IMR-90 (cell line): Measurements from ENCODE around the gene RPE. TPM values are rescaled to one million over a fixed set of nuclear protein-coding genes. Genes with fewer than 3 reads are reported as not detected.
A peak's percentile ranks its signal among the peaks of the same experiment; 100 is the strongest.

Experiments used
- ATAC-seq: fragments of 200-7000 bp; cut with Tn5 transposase; 2 replicates; pipeline ENCODE4 v1.9.1; 2020; ENCODE audit warnings: low read depth, mild to moderate bottlenecking, moderate library complexity
- BruUV-seq: library from RNA; stranded (reverse); fragments of 400-500 nt; replicated peaks from 2 replicates; lab custom pipeline; 2021; lab: Mats Ljungman, UMichigan
- CTCF ChIA-PET: fragments of 300-600 bp; formaldehyde crosslinking; extraction: SDS; loops from one replicate; lab custom pipeline; 2021; ENCODE audit warnings: antibody characterized with exemption; lab: Yijun Ruan, JAX
- POLR2A ChIA-PET: fragments of 300-600 bp; sonication (Branson Sonifier 250); formaldehyde crosslinking; loops from one replicate; lab custom pipeline; 2022; ENCODE audit warnings: antibody characterized with exemption; ENCODE audit not compliant: unreplicated experiment; lab: Charles Lee
- DNase-seq: peaks from one replicate; pipeline ENCODE4 v3.0.0; 2013
- H2AFZ ChIP-seq: replicated peaks from 2 replicates; pipeline ENCODE3; 2013; ENCODE audit warnings: low read length, mild to moderate bottlenecking; ENCODE audit not compliant: poor library complexity
- H2AK5ac ChIP-seq: 2 replicates; pipeline ENCODE4 v1.6.1; 2013; ENCODE audit warnings: low read depth, low read length, inconsistent platforms
- H2AK9ac ChIP-seq: replicated peaks from 2 replicates; pipeline ENCODE3; 2013; ENCODE audit warnings: mild to moderate bottlenecking, low read depth, low read length, moderate library complexity; ENCODE audit not compliant: poor library complexity
- H2BK120ac ChIP-seq: 2 replicates; pipeline ENCODE4 v1.6.1; 2013; ENCODE audit warnings: low read depth, low read length, inconsistent platforms
- H2BK15ac ChIP-seq: 3 replicates; pipeline ENCODE4 v1.6.1; 2013; ENCODE audit warnings: low read depth, low read length, inconsistent platforms
- H2BK20ac ChIP-seq: 2 replicates; pipeline ENCODE4 v1.6.1; 2013; ENCODE audit warnings: low read depth, mild to moderate bottlenecking, inconsistent platforms, low read length, moderate library complexity
- H2BK5ac ChIP-seq: 2 replicates; pipeline ENCODE4 v1.6.1; 2013; ENCODE audit warnings: mild to moderate bottlenecking, low read depth, low read length, inconsistent platforms; ENCODE audit not compliant: poor library complexity, severe bottlenecking
- H3K14ac ChIP-seq: replicated peaks from 2 replicates; pipeline ENCODE4 v1.6.1; 2013; ENCODE audit warnings: low read depth, low read length, inconsistent platforms
- H3K18ac ChIP-seq: 2 replicates; pipeline ENCODE4 v1.6.1; 2013; ENCODE audit warnings: low read depth, low read length, control low read depth
- H3K23ac ChIP-seq: 2 replicates; pipeline ENCODE4 v1.6.1; 2013; ENCODE audit warnings: low read depth, low read length, inconsistent platforms
- H3K27ac ChIP-seq: 2 replicates; pipeline ENCODE4 v1.5.1; 2013; ENCODE audit warnings: mild to moderate bottlenecking, control low read depth, low read length; ENCODE audit not compliant: insufficient read depth
- H3K27me3 ChIP-seq: 2 replicates; pipeline ENCODE4 v1.6.1; 2013; ENCODE audit warnings: low read length; ENCODE audit not compliant: control insufficient read depth, insufficient read depth
- H3K36me3 ChIP-seq: 2 replicates; pipeline ENCODE4 v1.6.1; 2013; ENCODE audit warnings: low read length, mixed read lengths; ENCODE audit not compliant: control insufficient read depth, insufficient read depth
- H3K4ac ChIP-seq: 2 replicates; pipeline ENCODE4 v1.6.1; 2013; ENCODE audit warnings: low read depth, low read length, inconsistent platforms
- H3K4me1 ChIP-seq: 2 replicates; pipeline ENCODE4 v1.6.1; 2013; ENCODE audit warnings: low read length, mixed read lengths; ENCODE audit not compliant: control insufficient read depth, insufficient read depth
- H3K4me2 ChIP-seq: 2 replicates; pipeline ENCODE4 v1.6.1; 2013; ENCODE audit warnings: low read depth, mild to moderate bottlenecking, control low read depth, low read length, moderate library complexity
- H3K4me3 ChIP-seq: 2 replicates; pipeline ENCODE4 v1.5.1; 2013; ENCODE audit warnings: low read depth, mild to moderate bottlenecking, control low read depth, low read length, moderate library complexity; ENCODE audit not compliant: insufficient read depth
- H3K56ac ChIP-seq: 2 replicates; pipeline ENCODE4 v1.6.1; 2013; ENCODE audit warnings: low read length, inconsistent platforms; ENCODE audit not compliant: insufficient read depth; ENCODE audit errors: extremely low read depth
- H3K79me1 ChIP-seq, 2 experiments: 2 replicates each; pipeline ENCODE4 v1.6.1; 2013; ENCODE audit warnings: low read length in 2 of 2, inconsistent platforms in 1 of 2, low read depth in 1 of 2
- H3K9ac ChIP-seq: 2 replicates; pipeline ENCODE4 v1.6.1; 2013; ENCODE audit warnings: low read depth, low read length, control low read depth
- H3K9me1 ChIP-seq: 2 replicates; pipeline ENCODE4 v1.6.1; 2013; ENCODE audit warnings: low read length, inconsistent platforms; ENCODE audit not compliant: insufficient read depth
- H3K9me3 ChIP-seq: 2 replicates; pipeline ENCODE4 v1.6.1; 2013; ENCODE audit warnings: low read length; ENCODE audit not compliant: control insufficient read depth, insufficient read depth
- H4K20me1 ChIP-seq: 2 replicates; pipeline ENCODE4 v1.6.1; 2013; ENCODE audit warnings: low read length, inconsistent platforms; ENCODE audit not compliant: insufficient read depth
- H4K5ac ChIP-seq: 2 replicates; pipeline ENCODE4 v1.6.1; 2013; ENCODE audit warnings: mild to moderate bottlenecking, low read depth, low read length, control low read depth
- H4K8ac ChIP-seq, 2 experiments: 2 replicates each; pipeline ENCODE4 v1.6.1; 2013; ENCODE audit warnings: low read depth in 2 of 2, low read length in 2 of 2, control low read depth in 1 of 2, inconsistent platforms in 1 of 2
- H4K91ac ChIP-seq: 2 replicates; pipeline ENCODE4 v1.6.1; 2013; ENCODE audit warnings: low read depth, low read length, inconsistent platforms; ENCODE audit not compliant: insufficient read depth
- BHLHE40 ChIP-seq: fragments of 150-350 bp; IDR thresholded peaks from 2 replicates; pipeline ENCODE4 v1.6.1; 2016; ENCODE audit warnings: mild to moderate bottlenecking, low read depth, low read length
- CEBPB ChIP-seq: IDR thresholded peaks from 2 replicates; pipeline ENCODE4 v1.6.1; 2012; ENCODE audit warnings: low read depth, low read length, improper control_type of control experiment
- CHD1 ChIP-seq: IDR thresholded peaks from 2 replicates; pipeline ENCODE4 v1.6.1; 2012; ENCODE audit warnings: low read depth, low read length, improper control_type of control experiment
- ELK1 ChIP-seq: fragments of 150-350 bp; IDR thresholded peaks from 2 replicates; pipeline ENCODE4 v1.6.1; 2016; ENCODE audit warnings: low read depth, mild to moderate bottlenecking, low read length, moderate library complexity, borderline replicate concordance
- MAFK ChIP-seq: IDR thresholded peaks from 2 replicates; pipeline ENCODE4 v1.6.1; 2012; ENCODE audit warnings: low read depth, low read length, improper control_type of control experiment
- MAZ ChIP-seq: IDR thresholded peaks from 2 replicates; pipeline ENCODE4 v1.6.1; 2012; ENCODE audit warnings: low read depth, mild to moderate bottlenecking, low read length, improper control_type of control experiment, moderate library complexity, borderline replicate concordance
- MXI1 ChIP-seq: IDR thresholded peaks from 2 replicates; pipeline ENCODE4 v1.6.1; 2012; ENCODE audit warnings: low read depth, mild to moderate bottlenecking, low read length, moderate library complexity, borderline replicate concordance
- RAD21 ChIP-seq: IDR thresholded peaks from 2 replicates; pipeline ENCODE4 v1.6.1; 2012; ENCODE audit warnings: low read length, improper control_type of control experiment
- RFX5 ChIP-seq: IDR thresholded peaks from 2 replicates; pipeline ENCODE4 v1.8.0; 2012; ENCODE audit warnings: low read depth, mild to moderate bottlenecking, low read length, moderate library complexity
- WGBS, 2 experiments: methylation state at CpG; one replicate each; pipeline versions ENCODE4 v1.1.5 to v1.1.7; 2013; ENCODE audit warnings: missing lambda C conversion rate in 2 of 2; ENCODE audit not compliant: insufficient read length in 1 of 2; ENCODE audit errors: extremely low coverage in 2 of 2; 5-methylcytosine and 5-hydroxymethylcytosine counted together
- dilution Hi-C: fragments of 300-500 bp; cut with HindIII; formaldehyde crosslinking; loops from one replicate; pipeline ENCODE4 v1.14.3; 2018; ENCODE audit warnings: low sequenced_read_pairs; ENCODE audit not compliant: unreplicated experiment
- in situ Hi-C: fragments of 300-500 bp; cut with MboI; formaldehyde crosslinking; loops from 3 replicates; pipeline ENCODE4 v1.14.3; 2019; ENCODE audit warnings: low sequenced_read_pairs, inconsistent platforms, mixed read lengths
- intact Hi-C: fragments of 100-400 bp; cut with micrococcal nuclease; formaldehyde crosslinking; loops from 2 replicates; pipeline ENCODE4 v1.10.0; 2022
- polyA plus RNA-seq, 3 experiments: library from polyadenylated mRNA; depleted of rRNA; stranded (reverse); fragments of >200 nt; gene quantifications; 2 replicates each; pipeline ENCODE4 v1.2.3, GENCODE V29; 2012; ENCODE audit warnings: low replicate concordance in 1 of 3
- total RNA-seq: library from RNA; depleted of rRNA; stranded (reverse); fragments of >200 nt; gene quantifications from 2 replicates; pipeline ENCODE4 v1.2.3, GENCODE V29; 2012

The RPE gene
- total and polyA plus RNA-seq, 2 of the 4 experiments (the other 2 are of a cell fraction): 66.7 to 339 TPM

- Histone ChIP-seq H2BK15ac (no peak overlapping the region), H4K5ac (no peak overlapping the region), H3K36me3 (no peaks in the 10 kb centered on the region), H4K91ac (no peak overlapping the region), H3K27me3 (no peaks in the 10 kb centered on the region; the same call in 1 of the 2 replicates), H3K18ac (no peak overlapping the region), H2BK20ac (no peak overlapping the region), H3K4me3 (no peak overlapping the region), H3K4me2 (no peak overlapping the region), H3K4me1 (no peaks in the 10 kb centered on the region), H3K23ac (no peak overlapping the region), H3K9me1 (no peaks in the 10 kb centered on the region), H2BK120ac (no peak overlapping the region), H4K20me1 (no peaks in the 10 kb centered on the region), H3K56ac (no peak overlapping the region), H3K79me1 (no peaks in the 10 kb centered on the region), H2AK5ac (no peak overlapping the region), H2BK5ac (no peak overlapping the region), H3K9me3 (no peaks in the 10 kb centered on the region), H3K9ac (no peak overlapping the region), H2AFZ (no peak overlapping the region), H3K14ac (no peak overlapping the region), H3K4ac (no peak overlapping the region), H2AK9ac (no peak overlapping the region), H4K8ac (no peak overlapping the region), H3K27ac (no peak overlapping the region)
- ATAC-seq (peak; percentile 32; the same call in 1 of the 2 replicates), DNase-seq (no peak)
- CTCF ChIA-PET: no interaction called here
- 80% methylated on average over 1 of the region's 2 CpGs; no CpG with 5 or more reads in 1 of the 2 experiments for WGBS, 2 experiments
- no TSS peak for BruUV-seq
- dilution Hi-C loops (no loop called here), intact Hi-C loops (no loop called here), in situ Hi-C loops (loop anchor here (10.0 to 25.0 kb wide), 3 partner anchors 425 to 1583 kb away; no protein-coding TSS in a partner anchor)
- POLR2A ChIA-PET: no interaction called here
- TF ChIP-seq MAZ: no peak
- TF ChIP-seq RFX5: no peak
- no peak for TF ChIP-seq ELK1
- TF ChIP-seq RAD21: no peak
- no peak for TF ChIP-seq BHLHE40
- TF ChIP-seq MAFK: no peak
- TF ChIP-seq CHD1: no peak
- TF ChIP-seq CEBPB: no peak
- TF ChIP-seq MXI1: no peak
These were observed 32.2 kb upstream of the RPE start for GRCh38 chr2:209970271-209970670.
